ENCODE data around the gene ZNF488.
A peak's percentile ranks its signal among the peaks of the same experiment; 100 is the strongest.

The ZNF488 gene

GRCh38 chr10:47379445-47379785 lies 4.7 kb downstream of the ZNF488 start:
- H3K9ac ChIP-seq (ENCODE audit: low read length): no peak overlapping the region
- H3K27me3 ChIP-seq (ENCODE audit: insufficient read depth, low read length, poor library complexity): no peaks in the 10 kb centered on the region
- WGBS (ENCODE audit: extremely low coverage, insufficient coverage, low lambda C conversion rate): no CpG with 5 or more reads among the region's 7 CpGs
- H2BK15ac ChIP-seq (replicated peaks; ENCODE audit: low read depth): no peak overlapping the region
- no peak overlapping the region for H2BK120ac ChIP-seq (ENCODE audit: low read depth, low read length)
- no peak for DNase-seq
- no peak overlapping the region for H3K4ac ChIP-seq (ENCODE audit: low read depth, low read length)
- no peak overlapping the region for H3K56ac ChIP-seq (ENCODE audit: low read length)
- no peak overlapping the region for H3K4me2 ChIP-seq (ENCODE audit: low read length)
- H3K23ac ChIP-seq (ENCODE audit: low read length): no peak overlapping the region
- no peak overlapping the region for H4K8ac ChIP-seq (ENCODE audit: low read depth, low read length)
- no peak overlapping the region for H2AK5ac ChIP-seq (ENCODE audit: low read length)
- H3K27ac ChIP-seq (ENCODE audit: low read depth, low read length): no peak overlapping the region
- no peaks in the 10 kb centered on the region for H3K36me3 ChIP-seq (ENCODE audit: control insufficient read depth, insufficient read depth, low read length)
- H3K79me1 ChIP-seq (ENCODE audit: low read length): no peaks in the 10 kb centered on the region
- no peak overlapping the region for H3K4me3 ChIP-seq (ENCODE audit: low read length)
- H3K18ac ChIP-seq (ENCODE audit: low read length): no peak overlapping the region
- H4K5ac ChIP-seq (ENCODE audit: low read length): no peak overlapping the region
- no peak overlapping the region for H2BK5ac ChIP-seq (ENCODE audit: low read length)
- no peaks in the 10 kb centered on the region for H3K79me2 ChIP-seq (ENCODE audit: control insufficient read depth, insufficient read depth, low read length)
- peaks cover 3% of the 10 kb centered on the region for H3K4me1 ChIP-seq (ENCODE audit: control insufficient read depth, low read depth, low read length)

DNA sequence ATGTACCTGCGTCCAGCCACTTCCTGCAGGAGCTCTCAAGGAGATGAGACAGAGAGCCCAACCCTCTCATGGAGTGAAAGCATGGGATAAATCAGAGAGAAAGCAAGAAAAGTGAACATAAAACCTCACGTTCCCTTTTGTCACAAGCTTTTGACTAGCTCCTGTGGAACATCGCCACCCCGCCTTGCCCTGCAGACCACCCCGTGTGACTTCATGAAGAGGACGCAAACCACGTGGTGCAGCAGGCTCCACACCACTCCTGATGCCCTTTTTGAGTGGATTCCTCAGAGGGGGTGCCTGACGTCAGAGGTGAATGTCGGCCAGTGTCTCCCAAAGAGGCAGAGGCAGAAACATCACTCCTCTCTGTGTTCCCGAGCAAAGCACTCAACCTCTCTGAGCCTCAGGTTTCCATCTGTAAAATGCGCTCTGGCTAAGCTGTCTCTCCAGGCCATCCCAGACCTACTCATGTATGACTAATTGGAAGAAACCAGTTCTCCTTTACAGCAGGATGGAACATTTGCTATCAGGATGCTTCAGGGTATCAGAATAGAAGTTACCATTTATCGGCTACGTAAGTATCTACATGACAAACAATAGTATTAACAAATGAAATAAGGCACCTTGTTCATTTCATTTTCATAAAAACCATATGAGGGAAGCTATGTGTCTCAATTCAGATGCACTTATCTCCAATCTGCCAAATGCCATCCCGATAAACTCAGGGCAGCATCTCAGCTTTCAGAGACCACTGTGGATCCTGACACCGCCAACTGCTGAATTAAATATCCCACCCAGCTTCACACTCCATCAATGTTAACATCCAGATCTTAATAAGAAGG lies 5.3 kb downstream of the ZNF488 start:
- Histone ChIP-seq H3K79me2 (ENCODE audit: control insufficient read depth, insufficient read depth, low read length) (no peaks in the 10 kb centered on the region), H3K4me1 (ENCODE audit: control insufficient read depth, low read depth, low read length) (peaks cover 3% of the 10 kb centered on the region), H3K27me3 (ENCODE audit: insufficient read depth, low read length, poor library complexity) (no peaks in the 10 kb centered on the region), H3K36me3 (ENCODE audit: control insufficient read depth, insufficient read depth, low read length) (no peaks in the 10 kb centered on the region), H3K27ac (ENCODE audit: low read depth, low read length) (no peak overlapping the region), H2BK5ac (ENCODE audit: low read length) (no peak overlapping the region), H2AK5ac (ENCODE audit: low read length) (no peak overlapping the region), H2BK15ac (replicated peaks; ENCODE audit: low read depth) (no peak overlapping the region), H3K18ac (ENCODE audit: low read length) (no peak overlapping the region), H3K4me2 (ENCODE audit: low read length) (no peak overlapping the region), H3K79me1 (ENCODE audit: low read length) (no peaks in the 10 kb centered on the region), H4K8ac (ENCODE audit: low read depth, low read length) (no peak overlapping the region), H2BK120ac (ENCODE audit: low read depth, low read length) (no peak overlapping the region), H3K56ac (ENCODE audit: low read length) (no peak overlapping the region), H3K23ac (ENCODE audit: low read length) (peak overlapping the region; percentile 16), H4K5ac (ENCODE audit: low read length) (no peak overlapping the region), H3K4ac (ENCODE audit: low read depth, low read length) (no peak overlapping the region), H3K9ac (ENCODE audit: low read length) (no peak overlapping the region), H3K4me3 (ENCODE audit: low read length) (no peak overlapping the region)
- WGBS (ENCODE audit: extremely low coverage, insufficient coverage, low lambda C conversion rate): no CpG with 5 or more reads among the region's 15 CpGs
- no peak for DNase-seq

- WGBS (ENCODE audit: extremely low coverage, insufficient coverage, low lambda C conversion rate): no CpG with 5 or more reads among the region's 4 CpGs
- no peak overlapping the region for H3K9ac ChIP-seq (ENCODE audit: low read length)
- no peak overlapping the region for H3K4me3 ChIP-seq (ENCODE audit: low read length)
- H4K8ac ChIP-seq (ENCODE audit: low read depth, low read length): no peak overlapping the region
- H2BK120ac ChIP-seq (ENCODE audit: low read depth, low read length): no peak overlapping the region
- DNase-seq: no peak
- H2BK5ac ChIP-seq (ENCODE audit: low read length): no peak overlapping the region
- H3K36me3 ChIP-seq (ENCODE audit: control insufficient read depth, insufficient read depth, low read length): no peaks in the 10 kb centered on the region
- H2BK15ac ChIP-seq (replicated peaks; ENCODE audit: low read depth): no peak overlapping the region
- no peak overlapping the region for H3K4me2 ChIP-seq (ENCODE audit: low read length)
- no peak overlapping the region for H3K27ac ChIP-seq (ENCODE audit: low read depth, low read length)
- H3K79me1 ChIP-seq (ENCODE audit: low read length): no peaks in the 10 kb centered on the region
- H2AK5ac ChIP-seq (ENCODE audit: low read length): no peak overlapping the region
- no peaks in the 10 kb centered on the region for H3K4me1 ChIP-seq (ENCODE audit: control insufficient read depth, low read depth, low read length)
- no peak overlapping the region for H3K23ac ChIP-seq (ENCODE audit: low read length)
- H3K79me2 ChIP-seq (ENCODE audit: control insufficient read depth, insufficient read depth, low read length): no peaks in the 10 kb centered on the region
- no peak overlapping the region for H4K5ac ChIP-seq (ENCODE audit: low read length)
- H3K4ac ChIP-seq (ENCODE audit: low read depth, low read length): no peak overlapping the region
- H3K27me3 ChIP-seq (ENCODE audit: insufficient read depth, low read length, poor library complexity): no peaks in the 10 kb centered on the region
- no peak overlapping the region for H3K18ac ChIP-seq (ENCODE audit: low read length)
- H3K56ac ChIP-seq (ENCODE audit: low read length): no peak overlapping the region
These were observed 5.9 kb downstream of the ZNF488 start for GRCh38 chr10:47378183-47378510.

DNA sequence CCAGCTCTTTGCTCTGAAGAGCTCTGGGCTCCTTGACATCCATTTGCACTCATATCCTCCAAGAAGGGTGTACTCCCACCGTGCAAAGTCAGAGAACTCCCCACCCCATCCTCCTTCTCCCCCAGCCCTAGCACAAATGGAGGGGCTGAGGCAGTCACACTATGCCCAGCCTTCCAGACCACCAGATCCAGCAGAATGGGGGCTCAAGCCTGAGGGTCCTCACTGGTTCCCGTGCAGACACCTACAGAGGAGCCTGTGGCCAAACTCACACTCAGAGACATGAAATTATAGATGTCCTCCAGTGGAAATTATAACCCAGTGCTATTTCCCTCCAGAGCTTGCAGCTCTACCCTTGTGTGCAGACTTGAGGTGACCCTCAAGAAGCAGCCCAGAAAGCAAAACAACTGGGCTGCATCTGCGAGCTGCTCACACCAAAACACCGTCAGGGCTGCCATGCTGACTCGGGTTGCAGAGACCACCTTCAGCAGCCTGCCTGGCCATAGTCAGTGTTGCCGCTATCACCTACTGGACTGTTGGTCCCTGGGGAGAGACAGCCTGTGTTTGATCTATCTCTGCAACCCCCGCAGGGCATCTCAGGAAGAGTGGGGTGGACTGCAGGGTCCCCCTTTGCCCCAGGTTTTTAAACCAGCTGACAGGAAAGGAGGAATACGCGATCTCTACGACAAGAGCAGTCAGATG lies 7.4 kb downstream of the ZNF488 start:
- no peak overlapping the region for H3K18ac ChIP-seq (ENCODE audit: low read length)
- no peak overlapping the region for H4K5ac ChIP-seq (ENCODE audit: low read length)
- H2BK120ac ChIP-seq (ENCODE audit: low read depth, low read length): no peak overlapping the region
- no peak overlapping the region for H2BK5ac ChIP-seq (ENCODE audit: low read length)
- H3K4me1 ChIP-seq (ENCODE audit: control insufficient read depth, low read depth, low read length): no peaks in the 10 kb centered on the region
- no peak overlapping the region for H3K4me3 ChIP-seq (ENCODE audit: low read length)
- no peak overlapping the region for H2AK5ac ChIP-seq (ENCODE audit: low read length)
- H3K36me3 ChIP-seq (ENCODE audit: control insufficient read depth, insufficient read depth, low read length): no peaks in the 10 kb centered on the region
- DNase-seq: no peak
- H3K27ac ChIP-seq (ENCODE audit: low read depth, low read length): no peak overlapping the region
- no CpG with 5 or more reads among the region's 10 CpGs for WGBS (ENCODE audit: extremely low coverage, insufficient coverage, low lambda C conversion rate)
- H3K27me3 ChIP-seq (ENCODE audit: insufficient read depth, low read length, poor library complexity): no peaks in the 10 kb centered on the region
- H4K8ac ChIP-seq (ENCODE audit: low read depth, low read length): no peak overlapping the region
- no peak overlapping the region for H3K23ac ChIP-seq (ENCODE audit: low read length)
- no peak overlapping the region for H3K4me2 ChIP-seq (ENCODE audit: low read length)
- H3K56ac ChIP-seq (ENCODE audit: low read length): no peak overlapping the region
- H3K79me1 ChIP-seq (ENCODE audit: low read length): no peaks in the 10 kb centered on the region
- H3K4ac ChIP-seq (ENCODE audit: low read depth, low read length): no peak overlapping the region
- H3K79me2 ChIP-seq (ENCODE audit: control insufficient read depth, insufficient read depth, low read length): no peaks in the 10 kb centered on the region
- H2BK15ac ChIP-seq (replicated peaks; ENCODE audit: low read depth): no peak overlapping the region
- H3K9ac ChIP-seq (ENCODE audit: low read length): no peak overlapping the region

GRCh38 chr10:47374611-47375536 lies 9.2 kb downstream of the ZNF488 start:
- H3K18ac ChIP-seq (ENCODE audit: low read length): no peak overlapping the region
- no CpG with 5 or more reads among the region's 12 CpGs for WGBS (ENCODE audit: extremely low coverage, insufficient coverage, low lambda C conversion rate)

More at GRCh38 chr10:47374611-47375536, 9.2 kb downstream of the ZNF488 start:
- no peaks in the 10 kb centered on the region for H3K79me2 ChIP-seq (ENCODE audit: control insufficient read depth, insufficient read depth, low read length)
- no peak overlapping the region for H3K27ac ChIP-seq (ENCODE audit: low read depth, low read length)
- H4K5ac ChIP-seq (ENCODE audit: low read length): no peak overlapping the region
- H3K27me3 ChIP-seq (ENCODE audit: insufficient read depth, low read length, poor library complexity): no peaks in the 10 kb centered on the region
- H3K4me1 ChIP-seq (ENCODE audit: control insufficient read depth, low read depth, low read length): no peaks in the 10 kb centered on the region
- H3K79me1 ChIP-seq (ENCODE audit: low read length): no peaks in the 10 kb centered on the region
- no peaks in the 10 kb centered on the region for H3K36me3 ChIP-seq (ENCODE audit: control insufficient read depth, insufficient read depth, low read length)
- H3K4ac ChIP-seq (ENCODE audit: low read depth, low read length): no peak overlapping the region
- H3K4me3 ChIP-seq (ENCODE audit: low read length): no peak overlapping the region
- no peak overlapping the region for H3K9ac ChIP-seq (ENCODE audit: low read length)
- H3K4me2 ChIP-seq (ENCODE audit: low read length): no peak overlapping the region
- no peak overlapping the region for H3K23ac ChIP-seq (ENCODE audit: low read length)
- no peak overlapping the region for H2AK5ac ChIP-seq (ENCODE audit: low read length)
- H2BK120ac ChIP-seq (ENCODE audit: low read depth, low read length): no peak overlapping the region
- H4K8ac ChIP-seq (ENCODE audit: low read depth, low read length): no peak overlapping the region
- no peak overlapping the region for H2BK5ac ChIP-seq (ENCODE audit: low read length)
- DNase-seq: no peak
- no peak overlapping the region for H3K56ac ChIP-seq (ENCODE audit: low read length)
- H2BK15ac ChIP-seq (replicated peaks; ENCODE audit: low read depth): no peak overlapping the region

Measured in mesendoderm (in vitro differentiated cells).